Endodermal cell (in vitro differentiated cells): Measurements from ENCODE around the gene FAM83C. TPM values are rescaled to one million over a fixed set of nuclear protein-coding genes. Genes with fewer than 3 reads are reported as not detected.

Experiments
- DNase-seq: peaks from one replicate; pipeline ENCODE4 v3.0.0-alpha.2; 2017
- H3K27ac ChIP-seq: 2 replicates; pipeline ENCODE4 v1.5.1; 2013; ENCODE audit warnings: mild to moderate bottlenecking, low read depth, low read length, moderate library complexity
- H3K27me3 ChIP-seq: 2 replicates; pipeline ENCODE4 v1.6.1; 2013; ENCODE audit warnings: mild to moderate bottlenecking, low read length, moderate library complexity; ENCODE audit not compliant: insufficient read depth, control insufficient read depth, poor library complexity, severe bottlenecking
- H3K36me3 ChIP-seq: 2 replicates; pipeline ENCODE4 v1.7.0; 2013; ENCODE audit warnings: mild to moderate bottlenecking, low read length, moderate library complexity; ENCODE audit not compliant: control insufficient read depth, insufficient read depth
- H3K4me1 ChIP-seq: one replicate; pipeline ENCODE4 v1.7.0; 2013; ENCODE audit warnings: low read length; ENCODE audit not compliant: control insufficient read depth, insufficient read depth
- H3K4me3 ChIP-seq: 2 replicates; pipeline ENCODE4 v1.5.1; 2013; ENCODE audit warnings: mild to moderate bottlenecking, low read length, moderate library complexity
- H3K9ac ChIP-seq: 2 replicates; pipeline ENCODE4 v1.6.1; 2013; ENCODE audit warnings: mild to moderate bottlenecking, low read length, moderate library complexity; ENCODE audit not compliant: poor library complexity, severe bottlenecking; ENCODE audit errors: extremely low read depth
- H3K9me3 ChIP-seq: 2 replicates; pipeline ENCODE4 v1.6.1; 2013; ENCODE audit warnings: mild to moderate bottlenecking, low read length, moderate library complexity; ENCODE audit not compliant: control insufficient read depth
- H3K27ac Mint-ChIP-seq: 2 replicates; pipeline ENCODE4 v1.8.0; 2020; ENCODE audit warnings: mixed read lengths
- H3K27me3 Mint-ChIP-seq: 2 replicates; pipeline ENCODE4 v1.8.0; 2021; ENCODE audit warnings: mild to moderate bottlenecking, mixed read lengths; ENCODE audit not compliant: insufficient read depth
- H3K36me3 Mint-ChIP-seq: 2 replicates; pipeline ENCODE4 v1.8.0; 2020; ENCODE audit warnings: low read depth, mixed read lengths
- H3K4me1 Mint-ChIP-seq: 2 replicates; pipeline ENCODE4 v1.8.0; 2020; ENCODE audit warnings: mixed read lengths
- H3K4me3 Mint-ChIP-seq: 2 replicates; pipeline ENCODE4 v1.8.0; 2020; ENCODE audit warnings: mild to moderate bottlenecking, moderate library complexity, mixed read lengths
- H3K9me3 Mint-ChIP-seq: 2 replicates; pipeline ENCODE4 v1.8.0; 2020; ENCODE audit warnings: mild to moderate bottlenecking, mixed read lengths
- WGBS, 2 experiments: methylation state at CpG; one replicate each; pipeline versions ENCODE4 v1.1.5 to v1.1.7; 2013; ENCODE audit warnings: missing lambda C conversion rate in 2 of 2, mixed read lengths in 1 of 2; ENCODE audit not compliant: insufficient coverage in 1 of 2, insufficient read length in 1 of 2; 5-methylcytosine and 5-hydroxymethylcytosine counted together
- total RNA-seq, 2 donors: library from RNA; stranded (reverse); fragmentation: NEBNext Ultra II Directional in 1 of 2; extraction: Animal tissue kit (Norgen Biotek cat#: 25700) in 1 of 2; gene quantifications; 2 replicates in 1 of 2; 3 replicates in 1 of 2; pipeline ENCODE4 v1.2.1, GENCODE V29; 2021
- TF ChIP-seq, protein P1 (sequence below): fragments of 200-600 bp; sonication (generic); conservative IDR thresholded peaks from 2 replicates; pipeline ENCODE4 v1.5.0; 2021; ENCODE audit warnings: antibody characterized with exemption, mild to moderate bottlenecking

FAM83C gene
- total RNA-seq, 2 donors from 2014 or later, result not detected

GRCh38 chr20:35295674-35296073 is 3.4 kb upstream of the FAM83C start:
- DNase-seq, result no peak
- Mint-ChIP-seq H3K36me3 (no peaks in the 10 kb centered on the region), H3K27ac (no peak overlapping the region), H3K9me3 (no peaks in the 10 kb centered on the region), H3K4me3 (no peak overlapping the region), H3K4me1 (peaks cover 10% of the 10 kb centered on the region), H3K27me3 (peaks cover 20% of the 10 kb centered on the region)
- H3K27ac ChIP-seq, result no peak overlapping the region
- H3K9ac ChIP-seq, result no peak overlapping the region
- H3K27me3 ChIP-seq, result no peaks in the 10 kb centered on the region
- TF ChIP-seq, protein P1, sequence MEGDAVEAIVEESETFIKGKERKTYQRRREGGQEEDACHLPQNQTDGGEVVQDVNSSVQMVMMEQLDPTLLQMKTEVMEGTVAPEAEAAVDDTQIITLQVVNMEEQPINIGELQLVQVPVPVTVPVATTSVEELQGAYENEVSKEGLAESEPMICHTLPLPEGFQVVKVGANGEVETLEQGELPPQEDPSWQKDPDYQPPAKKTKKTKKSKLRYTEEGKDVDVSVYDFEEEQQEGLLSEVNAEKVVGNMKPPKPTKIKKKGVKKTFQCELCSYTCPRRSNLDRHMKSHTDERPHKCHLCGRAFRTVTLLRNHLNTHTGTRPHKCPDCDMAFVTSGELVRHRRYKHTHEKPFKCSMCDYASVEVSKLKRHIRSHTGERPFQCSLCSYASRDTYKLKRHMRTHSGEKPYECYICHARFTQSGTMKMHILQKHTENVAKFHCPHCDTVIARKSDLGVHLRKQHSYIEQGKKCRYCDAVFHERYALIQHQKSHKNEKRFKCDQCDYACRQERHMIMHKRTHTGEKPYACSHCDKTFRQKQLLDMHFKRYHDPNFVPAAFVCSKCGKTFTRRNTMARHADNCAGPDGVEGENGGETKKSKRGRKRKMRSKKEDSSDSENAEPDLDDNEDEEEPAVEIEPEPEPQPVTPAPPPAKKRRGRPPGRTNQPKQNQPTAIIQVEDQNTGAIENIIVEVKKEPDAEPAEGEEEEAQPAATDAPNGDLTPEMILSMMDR, result no peak
- H3K36me3 ChIP-seq, result no peaks in the 10 kb centered on the region
- no peak overlapping the region for H3K4me3 ChIP-seq
- 91 to 100% methylated on average over 3 to 8 of the region's 8 CpGs for WGBS, 2 experiments
- H3K9me3 ChIP-seq, result no peaks in the 10 kb centered on the region
- no peaks in the 10 kb centered on the region for H3K4me1 ChIP-seq

DNA sequence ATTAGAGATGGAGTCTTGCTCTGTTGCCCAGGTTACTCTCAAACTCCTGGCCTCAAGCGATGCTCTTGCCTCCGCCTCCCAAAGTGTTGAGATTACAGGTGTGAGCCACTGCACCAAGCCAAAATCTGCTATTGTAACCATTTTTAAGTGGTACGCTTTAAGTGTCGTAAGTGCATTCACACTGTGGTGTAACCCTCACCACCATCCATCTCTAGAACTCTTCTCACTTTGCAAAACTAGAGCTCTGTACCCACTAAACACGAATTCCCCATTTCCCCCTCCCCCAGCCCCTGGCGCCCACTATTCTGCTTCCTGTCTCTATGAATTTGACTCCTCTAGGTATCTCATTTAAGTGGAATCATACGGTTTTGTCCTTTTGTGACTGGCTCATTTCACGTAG is 2.8 kb upstream of the FAM83C start:
- H3K36me3 ChIP-seq, result no peaks in the 10 kb centered on the region
- H3K27me3 ChIP-seq, result no peaks in the 10 kb centered on the region
- TF ChIP-seq, protein P1, result no peak
- H3K27ac ChIP-seq, result no peak overlapping the region
- Mint-ChIP-seq H3K9me3 (no peaks in the 10 kb centered on the region), H3K4me1 (peaks cover 10% of the 10 kb centered on the region), H3K27me3 (peaks cover 21% of the 10 kb centered on the region), H3K4me3 (no peak overlapping the region), H3K36me3 (no peaks in the 10 kb centered on the region), H3K27ac (no peak overlapping the region)
- H3K9me3 ChIP-seq, result no peaks in the 10 kb centered on the region
- 92% methylated on average over 8 of the region's 8 CpGs for WGBS, 2 experiments
- no peak for DNase-seq
- no peaks in the 10 kb centered on the region for H3K4me1 ChIP-seq
- no peak overlapping the region for H3K4me3 ChIP-seq
- H3K9ac ChIP-seq, result no peak overlapping the region

DNA sequence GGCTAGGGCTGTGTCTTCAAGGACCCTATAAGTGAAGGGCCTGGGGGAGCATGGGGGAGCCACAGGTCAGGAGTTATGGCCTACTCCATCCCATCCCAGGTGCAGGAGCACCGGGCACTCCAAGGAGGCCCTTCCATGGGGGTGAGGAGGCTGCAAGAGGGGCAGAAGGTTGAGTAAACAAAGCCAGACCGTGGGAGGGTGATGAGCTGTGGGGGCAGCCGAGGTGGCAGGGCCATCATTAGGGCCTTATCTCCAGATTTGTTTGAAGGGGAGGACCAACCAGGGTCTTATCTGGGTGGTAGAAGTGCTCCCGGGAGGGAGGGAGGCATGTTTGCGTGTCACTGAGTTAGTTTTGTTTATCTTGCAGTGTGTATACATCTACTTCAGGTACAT is 2.1 kb upstream of the FAM83C start:
- H3K4me3 Mint-ChIP-seq, result no peak overlapping the region
- 59 to 72% methylated on average over 2 to 5 of the region's 5 CpGs for WGBS, 2 experiments
- H3K9me3 ChIP-seq, result no peaks in the 10 kb centered on the region
- H3K9ac ChIP-seq, result no peak overlapping the region
- peaks cover 20% of the 10 kb centered on the region for H3K27me3 Mint-ChIP-seq
- H3K27me3 ChIP-seq, result no peaks in the 10 kb centered on the region
- no peak for DNase-seq
- no peak overlapping the region for H3K4me3 ChIP-seq
- H3K36me3 ChIP-seq, result no peaks in the 10 kb centered on the region
- no peak overlapping the region for H3K27ac ChIP-seq
- H3K27ac Mint-ChIP-seq, result no peak overlapping the region
- peaks cover 10% of the 10 kb centered on the region for H3K4me1 Mint-ChIP-seq
- no peaks in the 10 kb centered on the region for H3K9me3 Mint-ChIP-seq
- H3K36me3 Mint-ChIP-seq, result no peaks in the 10 kb centered on the region
- TF ChIP-seq, protein P1, result no peak
- H3K4me1 ChIP-seq, result no peaks in the 10 kb centered on the region
